NCI-H69 (cell line): Measurements from ENCODE around the gene AASDHPPT.
A peak's percentile ranks its signal among the peaks of the same experiment; 100 is the strongest.

Source experiments
- DNase-seq: peaks from one replicate; lab custom pipeline; 2025; lab: John Stamatoyannopoulos, UW

Gene AASDHPPT

DNA sequence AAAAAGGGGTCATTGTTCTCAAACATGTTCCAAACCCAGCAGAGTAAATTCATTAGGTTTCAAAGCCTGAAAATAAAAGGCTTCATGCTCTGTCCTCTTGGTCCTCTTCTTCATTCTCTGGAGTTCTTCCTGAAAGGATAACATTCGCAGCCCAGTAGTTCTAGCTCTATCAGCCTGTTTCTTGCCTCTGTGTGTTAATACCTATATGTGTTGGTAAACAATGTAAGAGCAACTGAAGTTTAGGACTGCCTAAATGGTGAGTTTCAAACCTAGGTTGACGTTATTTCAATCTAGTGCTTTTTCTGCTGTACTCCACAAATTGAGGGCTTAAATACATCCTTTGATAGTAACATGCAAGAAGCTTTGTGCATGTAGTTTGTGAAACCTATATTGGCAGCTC is 9.4 kb downstream of the AASDHPPT start:
- DNase-seq = no peak

DNA sequence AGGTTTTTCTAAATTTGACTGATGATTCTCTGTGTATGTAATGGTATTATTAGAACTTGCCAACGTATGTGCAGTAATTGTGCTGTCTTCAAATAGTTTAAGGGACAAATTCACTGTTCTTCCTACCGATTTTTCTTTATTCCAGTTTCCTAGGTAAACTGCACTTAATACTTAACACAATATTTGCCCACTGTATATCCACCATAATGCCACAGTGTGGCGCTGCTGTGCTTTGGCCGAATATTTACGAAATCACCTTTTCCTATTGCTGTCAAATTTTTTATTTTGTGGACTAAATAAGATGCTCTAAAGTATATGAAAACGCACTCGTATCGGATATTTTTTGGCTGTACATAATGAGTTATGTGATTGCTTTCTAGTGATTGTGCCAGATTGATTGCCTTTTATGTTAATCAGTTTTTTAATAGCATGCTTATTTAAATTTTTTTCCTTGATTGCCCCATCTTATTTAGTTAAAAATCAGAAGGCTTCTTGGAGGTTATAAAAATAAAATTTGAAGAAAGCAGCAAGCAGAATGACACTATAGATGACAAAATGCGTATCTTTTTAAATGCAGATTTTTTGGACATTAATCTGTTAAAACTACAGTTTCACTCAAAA is 10.5 kb downstream of the AASDHPPT start:
- peak; percentile 55 for DNase-seq

DNA sequence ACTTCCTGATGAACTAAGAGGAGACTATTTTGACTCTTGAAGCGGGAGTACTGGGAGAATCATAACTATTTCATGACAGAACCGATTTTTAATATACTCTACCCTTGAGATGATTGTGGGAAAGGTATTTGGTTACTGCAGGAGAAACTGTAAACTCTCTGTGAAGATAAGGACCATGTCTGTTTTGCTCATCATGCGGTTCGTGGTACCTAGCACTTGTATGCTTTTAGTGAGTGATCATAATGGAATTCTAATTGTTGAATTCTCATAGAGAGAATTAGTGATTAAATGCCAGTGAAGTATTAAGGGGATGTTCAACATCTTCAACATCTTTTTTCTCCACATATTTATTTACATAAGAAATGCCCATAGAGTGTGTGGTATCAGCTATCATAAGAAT is 11.4 kb downstream of the AASDHPPT start:
- no peak for DNase-seq

DNA sequence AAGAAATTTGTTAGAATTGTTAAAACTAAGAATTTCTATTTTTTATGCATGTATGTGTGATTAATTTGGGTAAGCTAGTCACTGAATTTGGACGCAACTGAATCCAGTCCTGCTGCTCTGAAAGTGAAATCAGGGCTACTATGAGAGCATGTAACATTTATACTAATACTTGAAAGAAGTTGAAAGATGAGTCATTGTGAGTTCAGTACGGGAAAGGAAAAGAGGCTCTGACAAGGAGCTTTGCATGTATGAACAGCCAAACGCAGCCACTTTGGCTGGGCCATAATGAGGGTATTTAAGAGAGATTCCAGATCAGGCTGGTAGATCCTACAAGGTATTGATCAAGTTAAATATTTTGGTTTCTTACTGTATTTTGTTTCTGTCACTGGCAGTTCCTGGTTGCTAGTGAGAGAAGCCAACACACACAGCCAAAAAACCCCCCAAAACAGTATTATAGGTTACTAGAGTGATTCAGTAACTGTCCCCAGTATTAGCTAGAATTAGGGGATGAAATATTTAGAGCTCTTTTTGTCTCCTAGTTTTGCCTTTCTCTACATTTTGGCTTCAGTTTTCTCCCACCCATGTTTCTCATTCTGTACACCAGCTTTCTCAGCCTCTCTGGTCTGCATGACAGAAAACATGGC is 14.1 kb downstream of the AASDHPPT start:
- DNase-seq = no peak

DNA sequence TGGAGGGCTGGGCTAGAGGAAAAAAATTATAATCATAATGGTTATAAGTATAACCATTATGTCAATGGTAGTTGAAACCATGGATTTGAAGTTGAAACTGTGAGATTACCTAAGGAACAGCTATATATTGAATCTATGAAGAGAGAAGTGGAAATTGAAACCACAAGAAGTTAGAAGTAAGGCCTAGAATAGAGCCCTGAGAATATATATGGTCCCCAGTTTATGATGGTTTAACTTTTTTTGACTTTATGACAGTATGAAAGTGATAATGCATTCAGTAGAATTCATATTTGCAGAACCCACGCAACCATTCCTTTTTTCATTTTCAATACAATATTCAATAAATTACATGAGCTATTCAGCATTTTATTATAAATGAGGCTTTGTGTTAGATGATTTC is 15.0 kb downstream of the AASDHPPT start:
- DNase-seq = no peak

DNA sequence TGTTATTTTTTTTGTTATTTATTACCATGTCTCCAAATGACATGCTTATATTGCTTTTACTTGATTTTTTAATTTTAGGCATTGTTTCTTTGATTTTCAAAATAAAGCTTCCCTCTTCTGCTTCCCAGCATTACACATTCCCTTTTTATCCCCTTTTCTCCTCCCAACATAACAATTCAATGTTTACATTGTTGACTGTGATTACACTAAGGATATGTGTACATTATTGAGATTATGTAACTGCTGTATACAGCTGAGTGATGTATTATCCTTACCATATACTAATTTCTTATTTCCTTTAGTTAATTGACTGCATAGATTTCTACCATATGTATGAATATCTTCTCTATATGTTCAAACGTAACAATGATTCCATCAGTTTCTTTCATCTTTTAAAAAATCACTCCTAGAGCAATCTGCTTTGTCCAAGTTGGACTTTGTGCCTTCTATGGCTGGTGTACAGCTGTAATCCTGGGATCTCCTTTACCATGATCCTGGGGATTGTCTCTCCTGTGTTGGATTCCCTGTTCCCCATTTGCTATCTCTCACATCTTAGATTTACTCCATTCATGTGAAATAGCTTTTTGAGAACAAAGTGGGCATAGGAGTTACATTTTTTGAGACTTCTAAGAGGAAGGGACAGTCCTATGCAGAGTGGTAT is 21.6 kb downstream of the AASDHPPT start:
- DNase-seq = no peak

DNA sequence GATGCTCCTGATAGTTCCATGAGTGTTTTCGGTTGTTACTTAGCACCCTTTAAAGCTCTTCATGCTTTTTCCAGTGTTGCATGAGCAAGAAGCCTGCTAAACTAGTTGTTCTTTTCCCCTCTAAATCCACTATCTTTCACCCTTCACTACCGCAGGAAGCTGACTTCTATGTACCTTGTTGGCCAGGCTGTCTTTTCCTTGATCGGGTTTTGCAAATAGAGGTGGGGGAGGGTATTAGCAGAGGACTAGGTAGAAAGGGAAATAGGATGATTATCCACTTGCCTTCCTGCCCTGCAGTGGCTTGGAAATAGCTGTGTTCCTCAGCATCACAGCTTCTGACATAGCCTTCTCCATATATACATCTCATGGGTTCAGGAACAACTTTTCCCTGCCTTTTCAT is 23.9 kb downstream of the AASDHPPT start:
- DNase-seq = no peak

DNA sequence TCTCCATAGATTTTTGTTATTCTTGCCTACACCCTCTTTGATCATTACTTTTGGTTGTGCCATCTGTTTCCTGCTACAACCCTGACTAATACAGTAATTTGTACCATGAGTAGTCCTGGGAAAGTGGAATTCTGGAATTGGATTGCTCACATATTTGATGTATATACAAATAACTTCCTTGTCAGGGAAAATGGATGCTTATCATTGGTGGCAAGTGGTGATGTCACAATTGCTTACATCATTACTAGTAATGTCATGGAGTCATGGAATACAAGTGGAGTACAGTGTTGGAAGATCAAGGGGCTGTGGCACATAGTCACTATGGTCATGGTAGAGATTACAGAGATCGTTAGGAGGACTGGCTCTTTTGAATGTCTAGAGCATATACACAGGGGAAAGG is 24.4 kb downstream of the AASDHPPT start:
- DNase-seq = no peak

DNA sequence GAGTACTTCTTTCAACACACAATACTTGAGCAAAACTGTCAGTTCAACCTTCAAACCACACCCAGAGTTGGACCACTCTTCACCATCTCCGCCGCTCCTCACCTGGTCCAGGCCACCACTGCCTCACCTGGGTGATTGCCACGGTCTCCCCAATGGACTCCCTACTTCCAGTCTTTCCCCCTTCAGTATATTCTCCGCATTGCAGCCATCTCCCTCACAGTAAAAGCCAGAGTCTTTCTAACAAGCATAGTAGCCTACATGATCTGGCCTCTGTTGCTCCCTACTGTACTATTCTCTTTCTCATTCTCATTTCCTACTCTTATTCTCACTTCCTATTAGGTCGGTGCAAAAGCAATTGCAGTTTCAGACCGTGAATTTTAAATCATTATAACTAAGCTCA is 28.5 kb downstream of the AASDHPPT start:
- no peak for DNase-seq

DNA sequence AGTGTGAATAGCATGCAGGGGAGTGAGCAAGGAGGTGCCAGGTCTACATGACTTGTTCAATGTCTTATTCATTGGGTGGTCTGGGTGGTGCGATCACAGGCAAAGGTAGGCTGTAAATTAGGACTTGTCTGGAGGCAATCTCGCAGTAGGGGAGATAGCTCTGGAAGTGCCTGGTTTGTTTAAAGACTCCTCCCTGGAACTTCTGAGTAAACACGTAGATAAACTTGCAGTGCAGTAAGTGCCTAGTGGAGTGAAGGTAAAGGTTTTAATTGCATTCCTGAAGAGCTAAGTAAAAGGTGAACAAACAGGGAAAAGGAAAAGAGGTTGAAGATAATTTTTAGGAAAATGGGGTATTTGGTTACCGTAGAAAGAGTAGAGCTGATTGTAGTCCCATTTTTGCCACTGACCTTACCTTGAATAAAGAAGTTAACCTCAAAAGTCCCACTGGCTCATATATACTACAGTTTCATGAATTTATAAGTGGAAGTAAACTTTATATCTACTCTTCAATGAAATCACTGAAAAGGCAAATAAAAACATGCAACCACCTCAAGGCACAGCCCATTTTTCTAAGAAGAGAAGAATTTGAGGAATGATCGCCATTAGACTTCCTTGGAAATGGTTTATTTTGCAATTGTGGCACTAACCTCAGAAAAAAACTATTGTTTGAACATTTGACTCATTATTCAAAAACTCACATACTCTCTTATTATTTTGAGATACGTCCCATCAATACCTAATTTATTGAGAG is 44.3 kb downstream of the AASDHPPT start:
- DNase-seq = peak; percentile 75

DNA sequence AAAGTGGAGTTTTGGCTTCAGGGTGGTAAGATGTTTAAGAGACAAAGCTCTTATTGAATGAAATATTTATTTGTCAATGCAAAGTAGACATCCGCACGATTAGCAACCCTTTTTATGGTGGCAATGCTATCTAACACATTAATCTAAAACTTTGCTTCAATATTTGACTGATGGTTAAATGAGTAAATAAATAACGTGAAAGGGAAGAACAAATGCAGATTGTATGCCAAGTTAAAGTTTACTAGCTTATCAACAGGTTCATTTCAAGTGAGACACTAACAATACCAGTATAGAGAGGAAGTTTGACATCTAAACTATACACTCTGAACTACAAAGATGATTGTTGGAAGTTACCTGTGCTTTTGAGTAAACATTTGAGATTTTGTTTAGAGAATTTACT is 50.1 kb downstream of the AASDHPPT start:
- DNase-seq = no peak

DNA sequence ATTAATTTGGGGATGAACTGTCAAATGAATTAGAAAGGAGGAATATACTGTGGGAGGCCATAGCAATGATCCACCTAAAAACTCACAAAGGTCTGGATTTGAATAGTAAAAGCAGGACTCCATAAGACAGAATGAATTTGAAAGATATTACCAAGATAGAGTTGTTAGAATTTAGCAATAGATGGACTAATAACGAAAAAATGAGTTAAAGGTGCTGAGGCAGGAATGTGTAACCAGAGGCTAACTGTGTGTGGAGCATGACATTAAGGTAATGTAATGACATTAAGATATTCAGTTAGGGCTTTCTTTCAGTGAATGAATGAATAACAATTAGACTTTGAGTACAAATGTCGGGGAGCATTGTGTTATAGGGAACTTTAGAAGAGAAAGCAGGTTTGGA is 51.3 kb downstream of the AASDHPPT start:
- no peak for DNase-seq

DNA sequence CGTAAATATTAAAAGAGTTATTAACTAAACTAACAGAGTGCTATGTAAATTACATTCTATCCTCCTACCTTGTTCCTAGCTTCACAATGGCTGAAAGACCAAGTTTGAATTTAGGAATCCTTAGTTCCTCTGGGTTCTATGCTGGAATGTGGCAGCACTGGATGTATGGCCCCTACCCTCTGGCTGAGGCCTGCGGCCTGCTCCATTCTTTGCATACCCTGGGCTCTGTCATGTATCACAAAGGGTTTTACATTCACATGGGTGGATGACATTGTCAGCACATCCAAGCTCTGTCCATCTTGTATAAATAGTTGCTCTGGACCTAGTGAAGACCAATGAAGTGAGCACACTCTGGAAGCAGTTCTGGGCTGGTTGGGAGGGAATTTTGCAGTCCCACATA is 54.5 kb downstream of the AASDHPPT start:
- DNase-seq = no peak

DNA sequence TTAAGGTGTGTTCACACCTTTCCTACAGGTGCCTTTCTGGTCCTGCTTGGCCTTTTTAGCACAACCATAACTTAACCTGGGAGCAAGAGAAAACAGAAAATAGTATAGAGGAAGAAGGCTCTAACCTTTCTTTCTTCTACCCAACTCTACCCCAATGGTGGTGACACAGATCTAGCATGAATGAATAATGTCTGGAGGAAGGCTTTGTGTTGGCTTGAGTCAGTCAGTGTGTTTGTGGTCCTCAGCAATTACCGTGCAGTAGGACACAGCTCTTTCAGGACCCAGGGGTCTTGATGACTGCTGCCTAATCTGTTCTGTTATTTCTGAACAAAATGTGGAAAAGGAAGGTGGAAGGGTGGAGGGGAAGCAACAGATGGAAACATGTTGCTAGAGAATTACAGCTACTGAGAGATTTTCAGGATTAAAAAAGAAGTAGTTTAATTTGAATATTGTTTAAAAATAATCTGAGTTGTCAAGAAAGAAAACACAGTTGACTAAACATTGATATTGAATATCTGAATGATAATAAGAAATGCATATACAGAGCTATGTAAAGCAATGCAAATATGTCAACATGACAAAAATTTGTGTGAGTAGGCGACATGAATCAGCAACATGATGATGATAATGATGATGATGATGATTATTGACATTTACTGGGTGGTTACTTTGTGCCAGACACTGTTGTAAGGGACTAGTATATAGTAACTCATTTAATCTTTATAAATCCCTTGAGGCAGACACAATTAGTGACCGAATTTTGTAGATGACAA is 55.3 kb downstream of the AASDHPPT start:
- no peak for DNase-seq

DNA sequence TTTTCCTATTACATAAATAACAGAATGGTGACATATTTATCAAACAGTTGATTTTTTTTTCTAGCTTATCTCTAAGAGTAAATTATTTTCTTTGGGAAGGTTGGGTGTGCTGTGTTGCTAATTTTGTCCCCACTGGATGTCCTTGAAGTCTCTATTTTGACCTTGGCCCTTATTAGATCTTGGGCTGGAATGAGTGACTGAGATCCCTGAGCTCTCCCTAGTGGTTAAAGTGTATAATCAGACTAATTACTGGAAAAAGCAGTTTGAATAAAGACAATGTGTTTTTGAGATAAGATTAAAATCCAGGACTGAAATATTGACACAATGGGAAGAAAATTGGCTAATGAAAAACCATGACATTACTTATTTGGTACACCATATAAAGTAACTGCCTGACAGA is 56.1 kb downstream of the AASDHPPT start:
- DNase-seq = peak; percentile 16

DNA sequence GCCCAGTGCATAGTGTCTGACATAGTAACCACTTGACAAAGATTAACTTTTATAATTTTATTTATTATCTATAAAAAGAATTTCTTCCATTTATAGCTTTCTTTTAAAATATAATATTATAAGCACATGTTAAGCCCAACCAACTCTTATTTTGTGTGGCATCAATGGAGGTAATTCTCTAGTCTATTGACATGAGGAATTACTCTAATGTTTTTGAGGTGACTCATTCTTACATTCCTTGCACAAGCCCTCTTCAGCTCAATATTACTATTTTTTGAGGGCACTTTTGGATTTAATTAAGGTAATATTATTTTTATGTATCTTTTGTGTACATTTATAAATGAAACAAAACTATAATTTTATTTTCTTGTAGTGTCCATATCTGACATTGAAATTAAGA is 59.6 kb downstream of the AASDHPPT start:
- no peak for DNase-seq

DNA sequence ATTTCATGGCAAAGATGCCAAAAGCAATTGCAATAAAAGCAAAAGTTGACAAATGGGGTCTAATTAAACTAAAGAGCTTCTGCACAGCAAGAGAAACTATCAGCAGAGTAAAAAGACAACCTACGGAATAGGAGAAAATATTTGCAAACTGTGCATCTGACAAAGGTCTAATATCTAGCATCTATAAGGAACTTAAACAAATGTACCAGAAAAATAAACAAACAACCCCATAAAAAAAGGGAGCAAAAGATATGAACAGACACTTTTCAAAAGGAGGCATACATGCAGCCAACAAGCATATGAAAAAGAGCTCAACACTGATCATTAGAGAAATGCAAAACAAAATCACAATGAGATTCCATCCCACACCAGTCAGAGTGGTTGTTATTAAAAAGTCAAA is 60.3 kb downstream of the AASDHPPT start:
- no peak for DNase-seq
